Activated CD4-positive, alpha-beta T cell treated with anti-CD3 and anti-CD28 coated beads, Interleukin-2, amount 50 U/mL, for 1 hour (primary cell): ENCODE results near the gene LIMS3.
"Not testable (repeated sequence)": the region's sequence is repeated elsewhere in the genome, so short reads cannot be mapped to it uniquely, and the experiment has no call there.

Experiments
- DNase-seq: peaks from one replicate; pipeline ENCODE4 v3.0.0-alpha.2; 2020

Gene LIMS3

GRCh38 chr2:109927803-109928202 is 29.3 kb downstream of the LIMS3 start:
- DNase-seq: not testable (repeated sequence)

- DNase-seq: not testable (repeated sequence)
Measured at GRCh38 chr2:109929222-109929621, 30.7 kb downstream of the LIMS3 start.

GRCh38 chr2:109936534-109936933 is 38.0 kb downstream of the LIMS3 start:
- not testable (repeated sequence) for DNase-seq

- not testable (repeated sequence) for DNase-seq
Measured at GRCh38 chr2:109945362-109945761, 46.9 kb downstream of the LIMS3 start.

GRCh38 chr2:109947262-109947958 is 48.9 kb downstream of the LIMS3 start:
- DNase-seq: not testable (repeated sequence)

- not testable (repeated sequence) for DNase-seq
Measured at GRCh38 chr2:109947959-109948520, 49.6 kb downstream of the LIMS3 start.

- not testable (repeated sequence) for DNase-seq
Measured at GRCh38 chr2:109950146-109950843, 51.8 kb downstream of the LIMS3 start.

- not testable (repeated sequence) for DNase-seq
Measured at GRCh38 chr2:109963942-109964341, 65.5 kb downstream of the LIMS3 start.

- not testable (repeated sequence) for DNase-seq
Measured at GRCh38 chr2:109965482-109965881, 67.0 kb downstream of the LIMS3 start.

- DNase-seq: not testable (repeated sequence)
Measured at GRCh38 chr2:109966107-109966736, 67.7 kb downstream of the LIMS3 start.

- not testable (repeated sequence) for DNase-seq
Measured at GRCh38 chr2:109966858-109967257, 68.4 kb downstream of the LIMS3 start.

GRCh38 chr2:109969864-109970263 is 71.4 kb downstream of the LIMS3 start:
- DNase-seq: not testable (repeated sequence)

GRCh38 chr2:109971710-109972109 is 73.2 kb downstream of the LIMS3 start:
- not testable (repeated sequence) for DNase-seq
